SK-N-DZ (cell line): ENCODE measurements around the gene ATG9A.

Experiments used
- DNase-seq: peaks from one replicate; pipeline ENCODE4 v3.0.0-alpha.2; 2015; ENCODE audit warnings: low spot score

ATG9A gene

DNA sequence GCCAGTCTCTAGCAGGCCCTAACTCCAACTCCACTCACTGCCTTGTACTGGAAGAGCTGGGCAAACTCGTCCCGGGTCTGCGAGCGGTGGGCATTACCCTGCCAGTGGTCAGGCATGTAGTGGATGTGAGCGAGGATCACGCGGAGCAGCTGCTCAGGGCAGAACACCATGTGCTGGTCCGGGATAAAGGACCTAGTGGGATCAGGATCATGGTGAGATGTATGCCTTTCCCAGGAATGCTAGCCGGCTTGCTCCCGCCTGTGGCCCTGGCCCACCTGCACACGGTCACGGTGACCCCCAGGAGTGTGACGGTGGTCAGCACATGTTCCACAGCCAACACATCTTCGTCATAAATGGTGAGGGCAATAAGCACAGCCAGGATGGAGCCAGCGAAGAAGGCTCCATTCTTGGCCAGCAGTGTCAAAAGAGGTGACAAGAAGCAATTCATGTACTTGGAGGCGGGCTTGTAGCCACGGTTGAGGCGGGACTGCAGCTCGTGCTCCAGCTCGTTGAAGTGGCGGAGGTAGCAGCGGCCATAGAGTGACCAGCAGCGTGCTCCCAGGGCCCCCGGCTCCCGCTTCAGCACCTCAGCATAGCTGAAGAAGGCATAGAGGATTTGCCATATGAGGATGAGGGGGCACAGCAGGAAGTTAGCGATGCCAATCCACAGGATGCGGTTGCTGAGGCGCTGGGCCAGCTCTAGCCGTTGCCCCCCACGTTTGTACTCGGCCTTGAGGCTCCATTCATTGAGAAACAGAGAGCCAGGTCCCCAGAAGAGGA lies 5.4 kb downstream of the ATG9A start:
- no peak for DNase-seq

DNA sequence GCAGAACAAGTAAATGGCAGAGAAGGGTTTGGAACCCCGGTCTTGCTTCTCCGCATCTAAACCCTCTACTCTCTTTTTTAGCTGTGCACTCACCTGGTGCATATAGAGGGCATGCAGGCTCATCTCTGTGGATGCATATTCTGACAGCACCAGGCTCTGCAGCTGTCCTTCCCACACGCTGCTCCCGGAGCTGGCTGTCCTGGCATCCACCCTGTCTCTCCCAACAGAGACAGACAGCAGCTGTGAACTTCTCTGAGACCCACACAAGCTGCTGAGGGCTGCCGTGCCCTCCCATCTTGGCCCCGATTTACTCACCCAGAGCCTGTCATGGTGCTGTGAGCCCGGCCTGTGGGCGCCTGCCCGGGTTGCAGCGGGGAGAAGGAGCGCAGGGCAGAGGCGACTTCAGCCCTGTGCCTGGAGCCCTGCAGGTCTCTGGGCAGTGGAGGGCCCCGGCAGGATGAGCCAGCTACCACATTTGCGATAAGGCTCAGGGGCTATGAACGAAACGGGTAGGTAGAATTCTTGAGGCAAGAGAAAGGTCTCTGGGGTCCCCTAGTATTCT lies 7.4 kb downstream of the ATG9A start:
- DNase-seq, result no peak

DNA sequence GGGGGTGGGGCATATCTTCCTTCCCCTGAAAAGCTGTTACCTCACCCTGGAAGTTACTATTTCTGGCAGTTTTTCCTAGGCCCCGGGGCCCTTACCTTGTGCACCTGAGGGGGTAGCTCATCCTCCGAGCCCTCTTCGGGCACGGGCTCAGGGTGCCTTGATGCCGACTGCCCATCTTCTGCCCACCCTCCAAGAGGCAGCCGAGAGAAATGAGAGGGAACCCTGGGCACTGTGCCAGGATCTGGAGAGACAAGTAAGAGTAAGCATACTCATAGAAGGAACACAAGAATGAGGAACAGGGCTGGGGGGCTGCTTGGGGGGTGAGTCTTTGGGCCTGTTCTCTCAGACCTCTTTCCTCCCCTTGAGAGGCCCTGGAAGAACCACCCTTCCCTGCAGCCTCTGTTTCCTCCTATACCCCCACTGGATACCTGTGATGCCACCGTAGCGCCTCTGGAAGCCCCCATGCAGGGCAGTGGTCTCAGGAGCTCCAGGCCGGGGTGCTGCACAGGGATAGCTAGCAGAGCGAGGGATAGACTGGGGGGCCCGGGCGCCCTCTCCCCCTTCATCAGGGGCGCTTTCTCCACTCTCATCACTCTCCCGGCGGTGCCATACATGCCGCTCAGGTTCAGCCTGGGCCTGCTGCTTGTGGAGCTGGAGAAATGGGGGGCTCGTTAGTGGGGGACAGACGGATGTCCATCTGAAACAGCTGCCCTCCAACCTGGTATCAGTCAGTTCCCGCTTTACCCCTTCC lies 8.6 kb downstream of the ATG9A start:
- DNase-seq, result no peak

DNA sequence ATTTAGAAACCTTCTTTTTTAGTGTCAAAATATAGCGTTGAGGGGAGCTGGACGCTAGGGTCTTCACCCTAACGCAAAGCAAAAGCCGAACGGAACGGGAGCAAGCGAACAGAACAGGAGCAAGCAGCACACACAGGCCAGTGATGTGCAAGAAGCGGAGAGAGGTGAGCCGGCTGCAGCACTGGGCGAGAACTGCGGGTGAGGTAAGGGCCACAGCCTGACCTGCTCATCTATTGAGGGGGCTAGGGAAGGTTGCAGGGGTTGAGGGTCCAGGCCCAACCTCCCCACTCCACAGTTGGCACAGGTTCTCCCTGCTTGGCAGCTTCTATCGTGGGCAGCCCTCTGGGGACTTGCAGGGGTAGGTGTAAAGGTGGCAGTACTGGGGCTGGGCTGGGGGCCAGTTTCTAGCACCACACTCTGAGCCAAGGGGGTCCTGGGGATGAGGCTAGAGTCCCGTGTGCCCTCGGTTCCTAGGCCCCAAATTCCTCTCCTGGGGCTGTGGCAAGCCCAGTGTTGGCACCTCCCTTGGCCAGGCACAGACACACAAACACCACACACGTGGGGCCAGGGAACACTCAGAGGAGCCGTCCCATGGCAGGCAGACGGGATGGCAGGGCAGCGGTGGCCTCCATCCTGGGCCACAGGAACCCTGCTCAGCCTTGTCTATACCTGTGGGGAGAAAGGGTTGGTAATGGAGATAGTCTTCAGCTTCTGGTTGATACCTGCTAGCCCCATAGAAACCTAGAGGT lies 9.5 kb downstream of the ATG9A start:
- no peak for DNase-seq

DNA sequence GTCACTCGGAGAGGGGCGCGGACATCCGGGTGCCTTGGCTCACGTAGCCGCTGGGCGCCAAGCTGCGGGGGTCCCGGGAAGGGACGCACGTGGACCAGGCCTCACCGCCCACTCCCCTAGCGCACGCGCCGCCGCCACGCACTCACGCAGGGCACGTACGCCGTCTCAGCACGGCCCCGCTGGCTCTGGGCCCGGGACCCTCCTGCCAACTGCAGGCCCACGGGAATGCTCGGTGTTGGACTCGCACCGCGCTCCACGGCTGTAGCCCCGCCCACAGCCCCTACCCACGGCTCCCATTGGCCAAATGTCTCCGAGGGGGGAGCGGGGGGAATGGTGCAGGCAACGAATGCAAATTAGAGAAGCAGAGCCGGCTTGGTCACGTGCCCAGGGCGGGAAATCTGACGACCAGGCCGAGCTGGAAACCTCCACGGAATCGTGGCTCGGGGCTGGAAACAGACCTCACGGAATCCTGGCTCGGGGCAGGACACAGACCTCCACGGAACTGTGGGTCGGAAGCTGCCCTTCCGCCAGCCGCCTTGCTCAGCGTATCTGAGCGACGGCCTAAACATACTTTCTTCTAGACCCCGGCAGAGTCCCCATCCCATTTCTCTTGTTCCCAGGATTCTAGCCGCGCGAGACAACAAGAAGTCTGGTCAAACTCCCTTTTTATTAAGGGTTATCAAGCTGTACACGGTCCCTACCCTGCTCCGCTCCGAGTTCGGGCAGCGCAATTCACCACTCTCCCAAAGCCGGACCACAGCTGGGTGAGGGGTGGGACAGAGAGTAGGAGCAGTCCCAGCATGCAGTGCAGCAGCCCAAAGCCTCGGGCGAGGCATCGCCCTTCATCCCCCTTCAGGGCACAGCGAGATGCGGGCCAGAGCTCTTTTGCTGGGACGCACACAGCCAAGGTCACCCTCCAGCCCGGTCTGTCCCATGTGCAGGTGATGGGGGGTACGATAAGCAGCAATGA lies 10.4 kb downstream of the ATG9A start, which contains the start of gene ABCB6:
Gene ABCB6 (minus strand): TSS at position 227 of the 970 bp plus-strand sequence. CDS start 285 bp downstream, outside the sequence.
- DNase-seq, result peak; percentile 96

DNA sequence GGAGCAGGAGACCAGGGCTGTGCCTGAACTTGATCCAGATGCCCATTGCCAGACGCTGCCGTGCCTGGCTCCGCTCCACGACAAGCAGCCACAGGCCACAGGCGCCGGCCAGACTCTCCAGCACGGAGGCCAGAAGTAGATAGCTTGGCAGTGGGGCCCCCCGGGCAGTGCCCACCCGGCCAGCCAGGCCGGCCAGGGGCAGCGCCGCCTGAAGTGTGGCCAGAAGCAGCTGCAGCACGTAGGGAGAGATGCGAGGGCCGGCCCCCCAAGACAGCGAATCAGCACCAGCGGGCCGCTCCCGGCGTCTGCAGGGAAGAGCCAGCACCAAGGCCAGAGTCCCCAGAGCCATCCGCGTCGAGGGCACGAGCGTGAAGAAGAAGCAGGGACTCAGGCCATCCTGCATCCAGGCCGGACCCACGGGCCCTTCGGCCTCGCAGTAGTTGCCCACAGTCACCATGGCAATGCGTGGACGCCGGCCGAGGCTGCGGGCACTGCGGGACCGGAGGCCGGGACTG lies 11.2 kb downstream of the ATG9A start:
- no peak for DNase-seq

DNA sequence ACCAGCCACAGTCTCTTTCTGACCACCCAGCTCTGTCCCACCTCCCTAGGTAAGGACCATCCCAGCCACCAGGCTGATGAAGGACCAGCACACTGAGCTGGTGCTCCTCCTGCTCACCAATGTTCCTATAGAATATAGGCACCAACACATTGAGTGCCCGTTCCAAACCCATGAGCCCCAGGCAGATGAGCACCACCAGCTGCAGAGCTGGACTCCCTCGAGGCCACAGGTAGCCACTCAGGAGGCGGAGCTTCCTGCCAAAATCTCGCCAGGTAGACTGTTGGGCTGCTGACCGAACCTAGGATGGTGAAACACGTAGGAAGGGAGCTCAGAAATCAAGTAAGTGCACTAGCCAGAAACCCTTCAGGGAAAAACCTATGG lies 12.9 kb downstream of the ATG9A start:
- no peak for DNase-seq

DNA sequence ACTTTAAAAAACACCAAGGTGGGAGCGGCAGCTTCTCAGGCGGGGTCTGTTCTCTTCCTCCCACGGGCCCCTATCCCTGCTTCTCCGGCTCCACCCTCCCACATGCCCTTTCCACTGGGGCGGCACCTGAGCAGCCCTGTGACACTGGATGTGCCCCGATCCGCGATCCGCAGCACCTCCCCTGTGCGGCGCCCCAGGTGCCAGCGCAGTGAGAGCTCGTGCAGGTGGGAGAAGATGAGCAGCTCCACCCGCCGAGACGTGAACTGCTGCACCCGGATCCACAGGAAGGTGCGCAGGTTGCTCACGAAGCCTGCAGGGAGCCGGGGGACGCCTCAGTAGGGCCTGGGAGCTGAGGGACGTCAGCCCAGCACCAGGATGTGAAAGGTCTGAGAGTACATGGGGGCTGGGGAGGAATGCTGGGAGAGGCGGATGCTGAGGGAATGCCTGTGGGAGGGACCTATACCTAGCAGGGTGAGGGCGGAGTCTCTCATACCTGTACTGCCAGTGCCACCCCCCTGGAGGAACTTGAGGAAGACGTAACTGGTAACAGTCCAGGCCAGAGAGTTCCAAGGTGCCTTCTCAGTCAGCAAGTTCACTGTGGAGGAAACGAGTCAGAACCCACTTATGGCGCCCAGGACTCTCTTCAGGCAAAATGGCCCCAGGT lies 13.4 kb downstream of the ATG9A start:
- DNase-seq, result no peak

DNA sequence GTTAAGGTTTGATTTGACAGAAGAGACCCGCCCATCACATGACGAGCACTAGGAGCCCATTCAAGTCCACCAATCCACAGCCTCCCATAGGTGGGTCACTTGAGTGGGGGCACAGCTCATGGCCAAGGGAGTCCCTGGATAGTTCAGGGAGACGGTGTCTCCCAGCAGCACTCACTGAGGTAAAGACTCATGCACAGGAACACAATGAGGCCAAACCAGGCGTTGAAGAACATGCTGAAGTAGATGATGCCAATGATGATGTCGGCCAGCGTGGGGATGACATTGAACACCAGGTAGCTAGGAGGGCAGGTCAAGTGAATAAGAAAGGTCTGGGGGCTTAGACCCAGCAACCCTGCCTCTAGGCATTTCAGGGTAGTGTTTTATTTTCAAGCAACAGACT lies 14.7 kb downstream of the ATG9A start:
- no peak for DNase-seq

DNA sequence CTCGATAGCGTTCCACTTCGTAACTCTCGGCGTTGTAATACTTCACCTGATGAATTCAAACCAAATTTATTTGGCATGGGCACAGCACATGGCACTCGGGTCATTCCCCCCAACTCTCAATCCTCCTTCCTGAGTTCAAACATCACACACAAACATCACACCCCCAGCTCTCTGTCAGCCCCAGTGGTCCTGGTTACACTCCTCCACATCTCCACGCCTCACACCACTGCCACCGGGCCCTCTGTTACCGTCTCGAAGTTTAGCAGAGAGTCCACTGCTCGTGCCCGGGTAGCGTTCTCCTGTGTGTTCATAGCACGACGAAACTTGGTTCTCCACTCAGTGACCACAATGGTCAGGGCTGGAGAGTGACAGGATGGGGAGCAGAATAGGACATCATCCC lies 15.3 kb downstream of the ATG9A start:
- DNase-seq, result no peak

DNA sequence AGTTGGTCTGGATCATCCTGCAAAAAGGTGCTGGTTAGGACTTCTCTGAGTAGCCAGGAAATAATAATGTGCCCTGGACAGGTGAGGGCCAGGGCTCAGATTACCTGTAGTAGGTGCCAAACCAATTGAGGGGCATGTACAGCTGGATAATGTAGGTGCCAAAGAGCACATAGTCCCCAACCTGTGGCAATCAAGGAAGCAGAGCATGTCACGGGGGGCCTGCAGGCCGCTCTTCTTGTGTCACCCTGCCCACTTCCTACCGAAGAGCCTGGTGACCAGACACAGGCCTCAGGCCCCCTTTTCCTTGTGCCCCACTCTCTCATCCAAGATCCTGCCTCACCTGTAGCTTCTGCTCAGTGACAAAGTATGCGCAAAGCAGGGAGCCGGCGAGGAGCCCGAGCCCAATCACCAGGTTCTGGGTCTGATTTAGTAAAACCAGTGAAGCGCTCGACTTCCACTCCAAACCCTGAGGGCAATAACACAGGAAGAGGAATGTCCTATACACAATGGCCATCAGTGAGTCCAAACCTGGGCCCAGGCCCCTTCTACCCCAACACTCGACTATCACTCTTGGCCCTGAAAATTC lies 15.9 kb downstream of the ATG9A start:
- DNase-seq, result no peak

DNA sequence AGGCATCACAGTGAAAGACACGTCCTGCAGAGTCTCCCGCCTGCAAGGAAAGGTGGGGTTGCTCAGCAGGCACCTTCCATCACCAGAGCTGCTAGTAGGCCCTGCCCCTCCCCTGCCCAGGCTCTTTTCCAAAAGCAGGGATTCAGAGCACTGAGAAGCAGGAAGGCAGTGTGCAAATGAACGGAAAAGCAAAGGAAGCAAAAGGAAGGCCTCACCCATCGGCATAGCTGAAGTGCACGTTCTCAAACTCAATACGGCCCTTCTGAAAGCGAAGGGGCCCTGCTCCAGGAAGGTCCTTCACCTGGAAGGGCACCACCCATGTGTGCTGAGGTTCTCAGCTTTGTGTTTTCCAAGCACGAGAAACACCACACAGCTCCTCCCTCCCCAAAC lies 16.4 kb downstream of the ATG9A start:
- DNase-seq, result no peak

DNA sequence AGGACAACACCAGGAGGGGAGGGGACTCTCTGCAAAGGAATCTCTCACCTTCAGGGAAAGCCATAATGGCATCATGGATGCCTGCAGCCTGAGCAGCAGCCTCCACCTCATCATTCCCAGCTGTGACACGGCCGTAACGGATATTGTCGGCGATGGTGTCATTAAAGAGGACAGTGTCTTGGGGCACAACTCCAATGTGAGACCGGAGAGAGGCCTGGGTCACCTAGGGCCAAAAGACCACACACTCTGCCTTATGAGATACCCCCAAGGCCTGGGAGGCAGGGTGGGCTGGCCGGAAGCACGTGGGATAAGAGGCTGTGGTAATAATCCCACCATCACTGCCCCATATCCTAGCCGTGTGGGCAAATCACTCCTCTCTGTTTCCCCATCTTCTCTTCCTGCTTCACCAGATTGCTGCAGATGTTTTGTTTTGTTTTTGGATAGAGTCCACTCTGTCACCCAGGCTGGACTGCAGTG lies 18.5 kb downstream of the ATG9A start:
- DNase-seq, result no peak

DNA sequence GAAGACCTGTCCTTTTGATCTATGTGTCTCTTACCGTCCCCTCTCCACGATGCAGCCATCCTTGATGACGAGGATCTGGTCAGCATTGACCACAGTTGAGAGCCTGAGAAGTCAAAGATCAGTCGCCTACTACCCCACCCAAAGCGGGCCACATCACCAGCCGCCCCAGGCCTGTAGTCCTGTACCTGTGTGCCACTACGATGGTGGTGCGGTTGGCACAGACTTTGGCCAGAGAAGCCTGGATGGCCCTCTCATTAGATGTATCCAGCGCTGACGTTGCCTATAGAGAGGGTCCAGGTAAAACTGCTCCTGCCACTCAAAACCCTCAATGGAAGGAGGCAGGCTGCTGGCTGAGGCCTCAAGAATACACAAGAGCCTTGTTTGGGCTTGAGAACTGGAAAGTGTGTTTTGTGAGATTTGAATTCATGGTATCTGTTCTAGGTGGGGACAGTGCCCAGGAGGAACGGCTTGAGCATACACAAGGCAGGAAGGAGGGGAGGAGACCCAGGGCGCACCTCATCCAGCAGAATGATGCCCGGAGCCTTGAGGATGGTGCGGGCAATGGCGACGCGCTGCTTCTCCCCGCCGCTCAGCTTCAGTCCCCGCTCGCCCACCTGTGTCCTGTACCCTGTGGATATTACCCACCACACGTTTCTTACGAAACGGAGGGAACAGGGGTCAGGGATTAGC lies 19.1 kb downstream of the ATG9A start:
- no peak for DNase-seq

DNA sequence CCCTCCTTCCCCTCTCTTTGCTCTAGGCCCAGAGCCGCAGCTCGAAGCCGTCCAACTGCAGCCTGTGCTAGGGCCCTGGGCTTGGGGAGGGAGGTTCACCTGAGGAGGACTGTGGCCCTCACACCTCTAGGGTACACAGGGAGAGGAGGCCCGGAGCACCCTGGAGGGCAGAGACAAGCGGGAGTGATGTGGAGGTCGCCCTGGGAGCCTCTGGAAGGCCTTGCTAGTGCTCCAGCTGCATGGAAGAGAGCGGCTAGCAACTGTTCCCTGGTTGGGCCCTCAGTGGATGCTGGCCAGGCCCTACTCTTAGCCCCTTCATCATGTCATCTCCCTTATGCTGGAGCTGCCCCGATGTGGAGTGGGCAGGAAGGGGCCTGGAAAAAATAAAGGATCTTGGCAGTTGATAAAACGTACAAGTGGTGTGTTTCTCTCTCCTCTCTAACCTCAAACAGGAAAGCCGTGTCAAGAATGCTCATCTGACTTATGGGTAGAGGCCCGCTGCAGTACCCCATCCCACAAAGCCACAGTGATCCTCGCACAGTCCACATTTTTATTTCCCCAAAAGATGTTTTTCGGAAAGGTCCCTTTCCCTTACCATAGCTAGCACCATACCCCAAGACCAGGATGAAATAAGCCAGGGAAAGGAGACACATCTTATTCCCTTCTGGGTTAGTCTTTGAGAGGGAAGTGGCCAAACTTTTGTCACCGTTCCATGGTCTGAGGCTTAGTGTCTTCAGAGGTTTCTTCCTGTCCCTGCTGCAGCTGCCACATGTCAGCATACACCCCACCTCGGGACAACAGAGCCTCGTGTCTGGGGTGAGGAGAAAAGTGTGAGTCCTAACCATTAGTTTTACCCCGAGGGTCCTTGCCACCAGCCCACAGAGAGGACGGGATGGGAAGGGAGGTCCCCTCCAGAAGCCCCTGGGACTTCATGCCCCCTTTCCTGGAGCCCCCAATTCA lies 19.9 kb downstream of the ATG9A start:
- DNase-seq, result no peak

DNA sequence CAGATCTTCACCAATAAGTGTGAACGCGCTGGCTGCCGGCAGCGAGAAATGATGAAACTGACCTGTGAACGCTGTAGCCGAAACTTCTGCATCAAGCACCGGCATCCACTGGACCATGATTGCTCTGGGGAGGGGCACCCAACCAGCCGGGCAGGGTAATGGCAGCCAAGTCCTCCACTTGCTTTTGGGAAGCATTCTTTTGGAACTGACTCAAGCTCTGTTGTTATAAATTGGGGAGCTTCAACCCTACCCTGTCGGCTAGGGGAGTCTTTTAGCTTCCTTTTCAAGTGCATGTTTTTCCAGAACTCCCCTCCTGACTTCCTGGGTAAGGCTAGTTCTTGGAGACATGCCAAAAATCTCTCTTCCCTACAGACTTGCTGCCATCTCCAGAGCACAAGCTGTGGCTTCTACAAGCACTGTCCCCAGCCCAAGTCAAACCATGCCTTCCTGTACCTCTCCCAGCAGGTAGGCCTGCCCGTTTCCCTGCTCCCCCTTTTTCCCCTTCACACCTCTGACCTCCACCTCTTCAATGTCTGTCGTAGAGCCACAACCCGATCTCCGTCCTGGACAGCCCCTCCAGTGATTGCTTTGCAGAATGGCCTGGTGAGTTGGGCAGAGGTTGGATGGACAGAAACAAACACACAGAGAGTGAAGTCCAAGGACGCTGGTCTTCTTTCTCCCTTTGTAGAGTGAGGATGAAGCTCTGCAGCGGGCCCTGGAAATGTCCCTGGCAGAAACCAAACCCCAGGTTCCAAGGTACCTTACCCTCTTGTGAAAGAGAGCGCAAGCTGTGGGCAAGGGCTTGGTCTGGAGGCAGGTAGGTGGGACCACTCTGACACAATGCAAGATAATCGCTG lies 21.3 kb downstream of the ATG9A start:
- no peak for DNase-seq
